Ramos (cell line): ENCODE data around the gene ALDH3A1.

Experiments used
- in situ Hi-C: fragments of 300-500 bp; cut with MboI; formaldehyde crosslinking; loops from one replicate; pipeline ENCODE4 v1.14.3; 2022; ENCODE audit warnings: low sequenced_read_pairs; ENCODE audit not compliant: unreplicated experiment

The ALDH3A1 gene

GRCh38 chr17:19724501-19725420, 23.3 kb downstream of the ALDH3A1 start:
- in situ Hi-C loops, result no loop called here

GRCh38 chr17:19723964-19724363, 24.1 kb downstream of the ALDH3A1 start:
- in situ Hi-C loops, result no loop called here

- in situ Hi-C loops, result no loop called here
Measured at GRCh38 chr17:19720631-19721426, 27.3 kb downstream of the ALDH3A1 start.

- in situ Hi-C loops, result no loop called here
Measured at GRCh38 chr17:19720210-19720475, 28.0 kb downstream of the ALDH3A1 start.

- in situ Hi-C loops, result no loop called here
Measured at GRCh38 chr17:19719355-19720209, 28.5 kb downstream of the ALDH3A1 start.

- in situ Hi-C loops, result no loop called here
Measured at GRCh38 chr17:19718613-19719354, 29.3 kb downstream of the ALDH3A1 start.

GRCh38 chr17:19718041-19718612, 30.0 kb downstream of the ALDH3A1 start:
- in situ Hi-C loops, result no loop called here

GRCh38 chr17:19717411-19717908, 30.6 kb downstream of the ALDH3A1 start:
- in situ Hi-C loops, result no loop called here

GRCh38 chr17:19717031-19717360, 31.1 kb downstream of the ALDH3A1 start:
- in situ Hi-C loops, result no loop called here

GRCh38 chr17:19716108-19717030, 31.7 kb downstream of the ALDH3A1 start, which contains the start of gene SLC47A2:
SLC47A2 (minus strand) TSS chr17:19716584; CDS start chr17:19716555, 29 bp downstream.
- in situ Hi-C loops, result no loop called here

- in situ Hi-C loops, result no loop called here
Measured at GRCh38 chr17:19714542-19715411, 33.3 kb downstream of the ALDH3A1 start.

GRCh38 chr17:19713901-19714361, 34.2 kb downstream of the ALDH3A1 start:
- in situ Hi-C loops, result no loop called here

GRCh38 chr17:19713462-19713861, 34.6 kb downstream of the ALDH3A1 start:
- in situ Hi-C loops, result no loop called here

GRCh38 chr17:19712436-19713004, 35.6 kb downstream of the ALDH3A1 start:
- in situ Hi-C loops, result no loop called here

GRCh38 chr17:19709841-19710240, 38.3 kb downstream of the ALDH3A1 start:
- in situ Hi-C loops, result no loop called here

- in situ Hi-C loops, result no loop called here
Measured at GRCh38 chr17:19708431-19709175, 39.5 kb downstream of the ALDH3A1 start.
